SK-N-MC (cell line): ENCODE results near the gene ZNF296.

Experiments used
- EZH2 ChIP-seq: fragments of 200-600 bp; sonication (generic); IDR thresholded peaks from one replicate; pipeline ENCODE4 v1.6.1; 2017; ENCODE audit warnings: antibody characterized with exemption
- FOXP2 ChIP-seq: optimal IDR thresholded peaks from 2 replicates; pipeline ENCODE3; 2011; ENCODE audit warnings: mild to moderate bottlenecking, moderate library complexity; ENCODE audit not compliant: insufficient read depth; ENCODE audit errors: extremely low read length, control extremely low read depth
- POLR2AphosphoS5 ChIP-seq: IDR thresholded peaks from 2 replicates; pipeline ENCODE4 v1.6.1; 2012; ENCODE audit warnings: mild to moderate bottlenecking, low read depth, low read length, borderline replicate concordance

GRCh38 chr19:45121827-45122345 is 45.6 kb upstream of the ZNF296 start:
- no peak for TF ChIP-seq POLR2AphosphoS5
- TF ChIP-seq EZH2, result no peak
- no peak for TF ChIP-seq FOXP2
